GM23338 (cell line): ENCODE results near the gene PNPLA2. TPM values are rescaled to one million over a fixed set of nuclear protein-coding genes. Genes with fewer than 3 reads are reported as not detected.

Experiments
- polyA plus RNA-seq: library from polyadenylated mRNA; unstranded; fragments of >200 nt; fragmentation: Nextera tagmentation; extraction: Ambion mirVana; gene quantifications from 2 replicates; pipeline ENCODE4 v1.2.1, GENCODE V29; 2016
- small RNA-seq: library from RNA; depleted of rRNA; stranded (forward); fragments of <200 nt; gene quantifications from one replicate; pipeline ENCODE3, GENCODE V24; 2014; ENCODE audit warnings: low replicate concordance
- total RNA-seq: library from RNA; depleted of rRNA; stranded (reverse); fragments of >200 nt; shearing (Covaris generic); gene quantifications from 2 replicates; pipeline ENCODE4 v1.2.3, GENCODE V29; 2014; rRNA removed

PNPLA2 gene
- total and polyA plus RNA-seq, 2 experiments from 2014 or later: 31.1 to 45.6 TPM

Small RNA genes within 50 kb of the gene (small RNA-seq; reads per million reads assigned to genes)
- not detected for gene SNORA52

Other genes starting within 250 kb of the PNPLA2 start
- 33.9 and 45.9 TPM in 2 replicates for gene PHRF1, start 242.4 kb upstream of the PNPLA2 start, total RNA-seq
- gene PHRF1, start 242.4 kb upstream of the PNPLA2 start, polyA plus RNA-seq: 11.0 and 11.6 TPM in 2 replicates
- gene IRF7, start 203.0 kb upstream of the PNPLA2 start, total RNA-seq: 13.8 and 17.3 TPM in 2 replicates
- gene IRF7, start 203.0 kb upstream of the PNPLA2 start, polyA plus RNA-seq: 11.4 and 12.3 TPM in 2 replicates
- gene CDHR5, start 194.0 kb upstream of the PNPLA2 start, total RNA-seq: not detected in 2 replicates
- gene CDHR5, start 194.0 kb upstream of the PNPLA2 start, polyA plus RNA-seq: not detected in 2 replicates
- not detected in 2 replicates for gene SCT, start 191.7 kb upstream of the PNPLA2 start, total RNA-seq
- gene SCT, start 191.7 kb upstream of the PNPLA2 start, polyA plus RNA-seq: 2.6 and 3.8 TPM in 2 replicates
- 0.27 and 1.0 TPM in 2 replicates for gene DRD4, start 181.6 kb upstream of the PNPLA2 start, total RNA-seq
- gene DRD4, start 181.6 kb upstream of the PNPLA2 start, polyA plus RNA-seq: 1.3 and 1.8 TPM in 2 replicates
- 33.5 and 42.6 TPM in 2 replicates for gene DEAF1, start 123.7 kb upstream of the PNPLA2 start, total RNA-seq
- gene DEAF1, start 123.7 kb upstream of the PNPLA2 start, polyA plus RNA-seq: 47.8 and 49.3 TPM in 2 replicates
- gene TMEM80, start 123.1 kb upstream of the PNPLA2 start, total RNA-seq: 12.8 and 13.1 TPM in 2 replicates
- gene TMEM80, start 123.1 kb upstream of the PNPLA2 start, polyA plus RNA-seq: 25.1 and 25.4 TPM in 2 replicates
- 34.1 and 38.7 TPM in 2 replicates for gene EPS8L2, start 112.7 kb upstream of the PNPLA2 start, total RNA-seq
- 56.5 and 59.4 TPM in 2 replicates for gene EPS8L2, start 112.7 kb upstream of the PNPLA2 start, polyA plus RNA-seq
- 339 and 353 TPM in 2 replicates for gene TALDO1, start 71.5 kb upstream of the PNPLA2 start, total RNA-seq
- gene TALDO1, start 71.5 kb upstream of the PNPLA2 start, polyA plus RNA-seq: 402 and 411 TPM in 2 replicates
- 28.0 and 51.0 TPM in 2 replicates for gene GATD1, start 41.4 kb upstream of the PNPLA2 start, total RNA-seq
- gene GATD1, start 41.4 kb upstream of the PNPLA2 start, polyA plus RNA-seq: 39.3 and 44.9 TPM in 2 replicates
- gene CEND1, start 28.8 kb upstream of the PNPLA2 start, total RNA-seq: 3.1 and 5.5 TPM in 2 replicates
- gene CEND1, start 28.8 kb upstream of the PNPLA2 start, polyA plus RNA-seq: 4.8 and 5.7 TPM in 2 replicates
- gene SLC25A22, start 20.6 kb upstream of the PNPLA2 start, total RNA-seq: 41.2 and 46.4 TPM in 2 replicates
- gene SLC25A22, start 20.6 kb upstream of the PNPLA2 start, polyA plus RNA-seq: 20.2 and 21.0 TPM in 2 replicates
- gene PIDD1, start 13.7 kb upstream of the PNPLA2 start, total RNA-seq: 26.0 and 37.6 TPM in 2 replicates
- gene PIDD1, start 13.7 kb upstream of the PNPLA2 start, polyA plus RNA-seq: 22.7 and 25.6 TPM in 2 replicates
- 428 and 518 TPM in 2 replicates for gene RPLP2, start 8.9 kb upstream of the PNPLA2 start, total RNA-seq
- 1,782 and 2,023 TPM in 2 replicates for gene RPLP2, start 8.9 kb upstream of the PNPLA2 start, polyA plus RNA-seq
- gene CRACR2B, start 9.0 kb downstream of the PNPLA2 start, total RNA-seq: 58.0 and 64.1 TPM in 2 replicates
- gene CRACR2B, start 9.0 kb downstream of the PNPLA2 start, polyA plus RNA-seq: 55.9 and 59.4 TPM in 2 replicates
- 109 and 119 TPM in 2 replicates for gene CD151, start 14.0 kb downstream of the PNPLA2 start, total RNA-seq
- gene CD151, start 14.0 kb downstream of the PNPLA2 start, polyA plus RNA-seq: 62.9 and 64.4 TPM in 2 replicates
- gene POLR2L, start 23.6 kb downstream of the PNPLA2 start, total RNA-seq: 32.2 and 34.0 TPM in 2 replicates
- 369 TPM in 2 replicates for gene POLR2L, start 23.6 kb downstream of the PNPLA2 start, polyA plus RNA-seq
- gene TSPAN4, start 23.9 kb downstream of the PNPLA2 start, total RNA-seq: 145 and 150 TPM in 2 replicates
- gene TSPAN4, start 23.9 kb downstream of the PNPLA2 start, polyA plus RNA-seq: 76.8 and 88.4 TPM in 2 replicates
- 51.2 and 67.3 TPM in 2 replicates for gene CHID1, start 91.9 kb downstream of the PNPLA2 start, total RNA-seq
- 54.1 and 55.4 TPM in 2 replicates for gene CHID1, start 91.9 kb downstream of the PNPLA2 start, polyA plus RNA-seq
- gene AP2A2, start 107.0 kb downstream of the PNPLA2 start, total RNA-seq: 36.4 and 47.5 TPM in 2 replicates
- 23.7 and 28.4 TPM in 2 replicates for gene AP2A2, start 107.0 kb downstream of the PNPLA2 start, polyA plus RNA-seq
- gene MUC6, start 217.8 kb downstream of the PNPLA2 start, total RNA-seq: not detected in 2 replicates
- gene MUC6, start 217.8 kb downstream of the PNPLA2 start, polyA plus RNA-seq: not detected in 2 replicates